H1 (cell line): Measurements from ENCODE around the gene VTN. TPM values are rescaled to one million over a fixed set of nuclear protein-coding genes. Genes with fewer than 3 reads are reported as not detected.

Experiments
- CTCF ChIA-PET: fragments of 300-600 bp; sonication (Branson Sonifier 250); formaldehyde crosslinking; loops from one replicate; lab custom pipeline; 2021; ENCODE audit not compliant: partially characterized antibody; lab: Charles Lee
- POLR2A ChIA-PET: fragments of 300-600 bp; sonication (Branson Sonifier 250); formaldehyde crosslinking; loops from one replicate; lab custom pipeline; 2021; ENCODE audit warnings: inconsistent platforms; ENCODE audit not compliant: partially characterized antibody; lab: Charles Lee
- DNase-seq, 2 experiments: peaks; one replicate each; pipeline versions ENCODE4 v3.0.0 to v3.0.0-alpha.2; 2010 to 2022; ENCODE audit warnings: low spot score in 2 of 2, low read depth in 1 of 2, mixed read lengths in 1 of 2
- FAIRE-seq: peaks from 2 replicates; lab custom pipeline; 2011; peaks lifted over from hg19 to GRCh38; lab: Jason Lieb, UNC
- H2AFZ ChIP-seq: 2 replicates; pipeline ENCODE4 v1.8.1; 2012; ENCODE audit warnings: low read length, inconsistent platforms
- H2AK5ac ChIP-seq: 2 replicates; pipeline ENCODE4 v1.6.1; 2013; ENCODE audit warnings: low read depth, low read length
- H2BK120ac ChIP-seq: replicated peaks from 2 replicates; pipeline ENCODE3; 2013; ENCODE audit warnings: low read depth, low read length, inconsistent platforms
- H2BK12ac ChIP-seq: 2 replicates; pipeline ENCODE4 v1.6.1; 2013; ENCODE audit warnings: low read depth, low read length
- H2BK15ac ChIP-seq: 2 replicates; pipeline ENCODE4 v1.6.1; 2013; ENCODE audit warnings: low read length
- H2BK20ac ChIP-seq: 2 replicates; pipeline ENCODE4 v1.6.1; 2013; ENCODE audit warnings: low read length
- H2BK5ac ChIP-seq: 2 replicates; pipeline ENCODE4 v1.6.1; 2013; ENCODE audit warnings: low read depth, low read length
- H3K14ac ChIP-seq: 2 replicates; pipeline ENCODE4 v1.6.1; 2013; ENCODE audit warnings: inconsistent platforms; ENCODE audit not compliant: insufficient read length
- H3K18ac ChIP-seq: 2 replicates; pipeline ENCODE4 v1.6.1; 2013; ENCODE audit warnings: low read length; ENCODE audit errors: extremely low read depth
- H3K23ac ChIP-seq: 2 replicates; pipeline ENCODE4 v1.6.1; 2013; ENCODE audit warnings: inconsistent platforms; ENCODE audit not compliant: insufficient read length
- H3K23me2 ChIP-seq: 2 replicates; pipeline ENCODE4 v1.6.1; 2013; ENCODE audit warnings: low read depth, low read length
- H3K27ac ChIP-seq: 2 replicates; pipeline ENCODE4 v1.6.1; 2011; ENCODE audit warnings: low read depth, low read length, inconsistent platforms
- H3K27me3 ChIP-seq, 4 experiments: replicated peaks in 1 of 4; 1 replicate in 1 of 4; 2 replicates in 3 of 4; pipeline versions ENCODE4 v1.6.1 to v1.8.1; 2011 to 2013; ENCODE audit warnings: low read length in 3 of 4, mild to moderate bottlenecking in 3 of 4, inconsistent platforms in 2 of 4, mixed read lengths in 2 of 4, moderate library complexity in 1 of 4; ENCODE audit not compliant: control insufficient read depth in 3 of 4, insufficient read depth in 3 of 4; ENCODE audit errors: extremely low read depth in 1 of 4
- H3K36me3 ChIP-seq, 4 experiments: 2 replicates each; pipeline versions ENCODE4 v1.6.1 to v1.8.1; 2011 to 2013; ENCODE audit warnings: mild to moderate bottlenecking in 4 of 4, low read length in 3 of 4, moderate library complexity in 2 of 4, control low read depth in 1 of 4, inconsistent platforms in 1 of 4; ENCODE audit not compliant: insufficient read depth in 4 of 4, control insufficient read depth in 2 of 4
- H3K4ac ChIP-seq: replicated peaks from 2 replicates; pipeline ENCODE3; 2013; ENCODE audit warnings: low read length, low read depth, mixed read lengths, inconsistent platforms; ENCODE audit not compliant: insufficient read length
- H3K4me1 ChIP-seq, 4 experiments: replicated peaks in 1 of 4; 1 replicate in 1 of 4; 2 replicates in 3 of 4; pipeline versions ENCODE4 v1.6.1 to v1.8.1; 2011 to 2013; ENCODE audit warnings: low read length in 3 of 4, inconsistent platforms in 2 of 4, mixed read lengths in 1 of 4; ENCODE audit not compliant: insufficient read depth in 4 of 4, control insufficient read depth in 3 of 4
- H3K4me2 ChIP-seq, 2 experiments: 2 replicates each; pipeline versions ENCODE4 v1.6.1 to v1.8.1; 2011 to 2013; ENCODE audit warnings: low read depth in 2 of 2, low read length in 2 of 2, control low read depth in 1 of 2, inconsistent platforms in 1 of 2, mild to moderate bottlenecking in 1 of 2; ENCODE audit not compliant: insufficient read depth in 1 of 2
- H3K4me3 ChIP-seq, 4 experiments: fragments of 200-600, 300-600 bp in 1 of 4; sonication (generic), shearing (Covaris generic), sonication (Bioruptor Twin) in 1 of 4; 2 replicates each; pipeline versions ENCODE4 v1.5.1 to v1.8.1; 2011 to 2016; ENCODE audit warnings: low read length in 4 of 4, low read depth in 3 of 4, control low read depth in 2 of 4, inconsistent platforms in 2 of 4, mild to moderate bottlenecking in 2 of 4, mixed read lengths in 1 of 4, moderate library complexity in 1 of 4; ENCODE audit not compliant: insufficient read depth in 2 of 4; ENCODE audit errors: extremely low read depth in 1 of 4
- H3K56ac ChIP-seq: replicated peaks from 2 replicates; pipeline ENCODE3; 2013; ENCODE audit warnings: low read depth, mild to moderate bottlenecking, mixed read lengths, low read length, inconsistent platforms; ENCODE audit not compliant: insufficient read length
- H3K79me1 ChIP-seq: 2 replicates; pipeline ENCODE4 v1.6.1; 2013; ENCODE audit warnings: low read depth, low read length, control low read depth
- H3K79me2 ChIP-seq, 2 experiments: 2 replicates each; pipeline versions ENCODE4 v1.6.1 to v1.8.1; 2012 to 2013; ENCODE audit warnings: low read length in 2 of 2, mild to moderate bottlenecking in 2 of 2, inconsistent platforms in 1 of 2; ENCODE audit not compliant: insufficient read depth in 2 of 2, control insufficient read depth in 1 of 2
- H3K9ac ChIP-seq, 4 experiments: replicated peaks in 1 of 4; 1 replicate in 1 of 4; 2 replicates in 3 of 4; pipeline versions ENCODE4 v1.6.1 to v1.8.1; 2011 to 2013; ENCODE audit warnings: low read depth in 3 of 4, low read length in 3 of 4, control low read depth in 2 of 4, mild to moderate bottlenecking in 2 of 4, moderate library complexity in 2 of 4, inconsistent platforms in 1 of 4; ENCODE audit errors: extremely low read depth in 1 of 4
- H3K9me3 ChIP-seq, 2 experiments: 2 replicates each; pipeline versions ENCODE4 v1.6.1 to v1.8.1; 2012 to 2013; ENCODE audit warnings: mild to moderate bottlenecking in 2 of 2, moderate library complexity in 2 of 2, control low read depth in 1 of 2, inconsistent platforms in 1 of 2, low read depth in 1 of 2, low read length in 1 of 2, mixed read lengths in 1 of 2; ENCODE audit not compliant: insufficient read depth in 2 of 2
- H4K20me1 ChIP-seq, 2 experiments: replicated peaks in 1 of 2; 2 replicates each; pipeline versions ENCODE3 to v1.8.1; 2011 to 2013; ENCODE audit warnings: inconsistent platforms in 2 of 2, low read length in 2 of 2, mild to moderate bottlenecking in 1 of 2; ENCODE audit not compliant: insufficient read depth in 2 of 2, control insufficient read depth in 1 of 2
- H4K5ac ChIP-seq: 2 replicates; pipeline ENCODE4 v1.6.1; 2013; ENCODE audit warnings: low read length, low read depth, mixed read lengths, inconsistent platforms; ENCODE audit not compliant: insufficient read length
- H4K8ac ChIP-seq: 2 replicates; pipeline ENCODE4 v1.8.0; 2013; ENCODE audit warnings: mild to moderate bottlenecking, moderate library complexity, low read length, inconsistent platforms; ENCODE audit not compliant: insufficient read depth; ENCODE audit errors: extremely low read depth
- H4K91ac ChIP-seq: replicated peaks from 2 replicates; pipeline ENCODE3; 2013; ENCODE audit warnings: low read length, mixed read lengths, inconsistent platforms; ENCODE audit not compliant: insufficient read length
- EZH2 ChIP-seq: fragments of 200-600 bp; sonication (generic); IDR thresholded peaks from 2 replicates; pipeline ENCODE4 v1.7.1; 2012; ENCODE audit warnings: low read depth, mild to moderate bottlenecking, moderate library complexity, low read length, inconsistent platforms; ENCODE audit not compliant: severe bottlenecking
- HDAC6 ChIP-seq: IDR thresholded peaks from one replicate; pipeline ENCODE4 v1.7.1; 2012; ENCODE audit warnings: low read depth, mild to moderate bottlenecking, inconsistent platforms, low read length, moderate library complexity
- KDM4A ChIP-seq: IDR thresholded peaks from one replicate; pipeline ENCODE4 v1.7.1; 2012; ENCODE audit warnings: low read depth, mild to moderate bottlenecking, moderate library complexity, low read length, inconsistent platforms; ENCODE audit not compliant: severe bottlenecking
- MAX ChIP-seq: IDR thresholded peaks from 2 replicates; pipeline ENCODE4 v1.6.1; 2012; ENCODE audit warnings: inconsistent platforms
- SUZ12 ChIP-seq: fragments of 200-600 bp; sonication (generic); IDR thresholded peaks from 2 replicates; pipeline ENCODE4 v1.6.1; 2012; ENCODE audit warnings: mild to moderate bottlenecking, inconsistent platforms, low read length, moderate library complexity, mixed read lengths
- TAF1 ChIP-seq: IDR thresholded peaks from 2 replicates; pipeline ENCODE4 v1.6.1; 2011; ENCODE audit warnings: mild to moderate bottlenecking, low read depth, low read length
- WGBS, 2 experiments: shearing (Covaris generic) in 1 of 2; methylation state at CpG; one replicate each; pipeline versions ENCODE4 v1.1.6 to v1.1.7; 2013 to 2015; ENCODE audit warnings: low lambda C conversion rate in 2 of 2, mixed read lengths in 2 of 2, inconsistent platforms in 1 of 2, low coverage in 1 of 2, missing lambda C conversion rate in 1 of 2; ENCODE audit not compliant: insufficient replicate concordance in 2 of 2, insufficient coverage in 1 of 2, insufficient read length in 1 of 2; ENCODE audit errors: extremely low coverage in 1 of 2, missing lambda C conversion rate in 1 of 2; 5-methylcytosine and 5-hydroxymethylcytosine counted together
- polyA plus RNA-seq, 7 experiments: library from polyadenylated mRNA; depleted of rRNA in 3 of 7; stranded (reverse) in 5 of 7; unstranded in 2 of 7; fragments of >200 nt in 5 of 7; fragments of 200-250 nt in 2 of 7; gene quantifications; 1 replicate in 5 of 7; 2 replicates in 1 of 7; 4 replicates in 1 of 7; pipeline versions ENCODE4 v1.2.1 to v1.2.3, GENCODE V29; 2011 to 2013; ENCODE audit warnings: missing spikeins in 2 of 7, mixed read lengths in 2 of 7
- total RNA-seq: library from RNA; stranded (reverse); fragmentation: NEBNext Ultra II Directional; extraction: Animal tissue kit (Norgen Biotek cat#: 25700); gene quantifications from 2 replicates; pipeline ENCODE4 v1.2.1, GENCODE V29; 2021

Gene VTN
- total and polyA plus RNA-seq, 2 of the 8 experiments (the other 6 are each of a cell fraction or from before 2014, with no cell fraction given) = 0.18 TPM; not detected in 1

GRCh38 chr17:28385037-28385400, 14.9 kb upstream of the VTN start:
- H3K4me1 ChIP-seq = peaks cover 0 to 13% (median 6%) of the 10 kb centered on the region in 4 experiments; a peak in 4 of 7 replicates
- H2BK12ac ChIP-seq = 0 out of 2 replicates have a peak overlapping the region, but pooled peaks have one; percentile 2
- H3K79me2 ChIP-seq = no peaks in the 10 kb centered on the region
- peak overlapping the region; percentile 65; the same call in 1 of the 2 replicates for H2AFZ ChIP-seq
- no peaks in the 10 kb centered on the region for H3K79me1 ChIP-seq
- no peak overlapping the region for H3K14ac ChIP-seq
- H4K20me1 ChIP-seq = peaks cover 2 to 6% of the 10 kb centered on the region in 2 experiments
- no peak overlapping the region for H4K5ac ChIP-seq
- H3K4me3 ChIP-seq = peak overlapping the region; percentile 32 to 77 (median 62)
- H4K8ac ChIP-seq = 0 out of 2 replicates have a peak overlapping the region, but pooled peaks have one; percentile 71
- H3K23me2 ChIP-seq = peaks cover 14% of the 10 kb centered on the region
- no peak overlapping the region for H2AK5ac ChIP-seq
- POLR2A ChIA-PET = interaction anchor here (1.4 to 12.7 kb wide), 3 partner anchors 13 to 27 kb away, joined by 4 to 135 read pairs (median 9); partner anchors contain the start of genes POLDIP2 and SLC46A1
- no peak overlapping the region for H2BK120ac ChIP-seq
- peak overlapping the region; percentile 89 to 95 for H3K4me2 ChIP-seq
- no peak overlapping the region for H3K56ac ChIP-seq
- H2BK15ac ChIP-seq = no peak overlapping the region; the same call in 1 of the 2 replicates
- no peak overlapping the region for H4K91ac ChIP-seq
- H3K27ac ChIP-seq = no peak overlapping the region
- DNase-seq = no peak
- WGBS, 2 experiments = 8% methylated on average over 17 of the region's 29 CpGs; no CpG with 5 or more reads in 1 of the 2 experiments
- H2BK20ac ChIP-seq = no peak overlapping the region; the same call in 1 of the 2 replicates
- FAIRE-seq = no peak
- H3K23ac ChIP-seq = no peak overlapping the region
- H3K9me3 ChIP-seq = no peaks in the 10 kb centered on the region
- H3K36me3 ChIP-seq = 0 out of 8 replicates have a peak, but pooled peaks cover 0 to 3% (median 0%) of the 10 kb centered on the region in 4 experiments
- no peak overlapping the region for H3K18ac ChIP-seq
- no peak overlapping the region; a peak in 1 of 7 replicates for H3K9ac ChIP-seq
- TF ChIP-seq KDM4A (no peak), EZH2 (peak; percentile 54), MAX (peak; percentile 63), SUZ12 (peak; percentile 33), HDAC6 (no peak), TAF1 (0 out of 2 replicates have a peak, but pooled peaks have one; percentile 9)
- CTCF ChIA-PET = interaction anchor here (0.9 to 14.7 kb wide), 9 partner anchors 10 to 135 kb away, joined by 3 to 142 read pairs (median 3); no protein-coding TSS in a partner anchor
- H2BK5ac ChIP-seq = no peak overlapping the region; the same call in 1 of the 2 replicates
- H3K27me3 ChIP-seq = peaks cover 38 to 62% (median 56%) of the 10 kb centered on the region in 4 experiments
- no peak overlapping the region for H3K4ac ChIP-seq
